Measurements from ENCODE around the gene PRM1.

The PRM1 gene

GRCh38 chr16:11289202-11289601 is 8.1 kb upstream of the PRM1 start:
- H3K79me1 ChIP-seq (ENCODE audit: low read depth, low read length), result no peaks in the 10 kb centered on the region
- peaks cover 0 to 4% of the 10 kb centered on the region in 2 donors for H3K9me3 ChIP-seq (replicated peaks in 1 of 2; ENCODE audit: control insufficient read depth in 2 of 2, insufficient read depth in 1 of 2, low read depth in 1 of 2, low read length in 2 of 2)
- H3K23ac ChIP-seq (ENCODE audit: low read depth, low read length, poor library complexity), result no peak overlapping the region
- no peak overlapping the region for H3K9ac ChIP-seq (ENCODE audit: low read depth, low read length, poor library complexity)
- no peak overlapping the region for H2BK15ac ChIP-seq (ENCODE audit: low read length)
- H3K4me3 ChIP-seq (ENCODE audit: low read length in 2 of 2), result no peak overlapping the region
- H2BK12ac ChIP-seq (ENCODE audit: low read length), result no peak overlapping the region
- H3K27ac ChIP-seq (replicated peaks; ENCODE audit: low read length), result no peak overlapping the region
- no CpG with 5 or more reads among the region's 2 CpGs for WGBS, 2 donors (ENCODE audit: extremely low coverage in 2 of 2, insufficient read length in 2 of 2, insufficient replicate concordance in 1 of 2)
- H3K4me1 ChIP-seq (ENCODE audit: control insufficient read depth in 2 of 2, insufficient read depth in 1 of 2, low read depth in 1 of 2, low read length in 2 of 2), result peaks cover 8 to 16% of the 10 kb centered on the region in 2 donors
- H3K27me3 ChIP-seq (ENCODE audit: control insufficient read depth in 3 of 3, insufficient read depth in 3 of 3, low read depth in 1 of 3, low read length in 3 of 3), result peaks cover 0 to 3% (median 0%) of the 10 kb centered on the region in 3 experiments
- no peaks in the 10 kb centered on the region for H3K36me3 ChIP-seq (replicated peaks in 1 of 2; ENCODE audit: control insufficient read depth in 2 of 2, insufficient read depth in 2 of 2, low read length in 2 of 2)
- no peak overlapping the region for H2BK5ac ChIP-seq (ENCODE audit: low read length)
- H3K14ac ChIP-seq (ENCODE audit: low read length), result no peak overlapping the region
- H4K91ac ChIP-seq (ENCODE audit: low read depth, low read length, poor library complexity), result no peak overlapping the region
- H2BK120ac ChIP-seq (ENCODE audit: low read depth, low read length), result no peak overlapping the region
- no peak for DNase-seq (ENCODE audit: low spot score)
- H3K18ac ChIP-seq (ENCODE audit: low read length), result no peak overlapping the region
- H4K8ac ChIP-seq (ENCODE audit: low read depth, low read length), result no peak overlapping the region
- no peak overlapping the region for H3K4me2 ChIP-seq (ENCODE audit: insufficient read depth, low read length, poor library complexity, severe bottlenecking)
- no peak overlapping the region for H2AFZ ChIP-seq (ENCODE audit: low read length)
- H3K4ac ChIP-seq (ENCODE audit: low read length), result no peak overlapping the region
- H2AK5ac ChIP-seq (ENCODE audit: low read depth, low read length), result no peak overlapping the region

DNA sequence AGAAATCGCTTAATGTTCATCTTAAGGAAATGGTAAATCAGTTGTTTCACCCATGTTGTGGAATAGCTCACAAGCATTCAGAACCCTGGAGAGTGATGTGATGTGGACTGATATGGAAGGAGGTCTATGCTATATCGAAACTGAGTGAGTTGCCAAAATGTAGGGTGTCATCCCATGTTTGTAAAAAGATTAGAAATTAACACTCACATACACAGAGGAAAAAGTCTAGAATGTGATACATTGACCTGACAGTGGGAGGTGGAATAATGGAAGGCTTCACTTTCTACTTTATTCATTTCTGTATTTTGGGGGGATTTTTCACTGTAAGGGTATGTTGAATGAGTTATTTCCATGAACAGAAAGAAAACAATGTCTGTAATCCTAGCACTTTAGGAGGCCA is 4.7 kb upstream of the PRM1 start:
- peaks cover 0 to 4% of the 10 kb centered on the region in 2 donors for H3K9me3 ChIP-seq (replicated peaks in 1 of 2; ENCODE audit: control insufficient read depth in 2 of 2, insufficient read depth in 1 of 2, low read depth in 1 of 2, low read length in 2 of 2)
- H2BK15ac ChIP-seq (ENCODE audit: low read length), result no peak overlapping the region
- H4K91ac ChIP-seq (ENCODE audit: low read depth, low read length, poor library complexity), result no peak overlapping the region
- no CpG with 5 or more reads among the region's 2 CpGs for WGBS, 2 donors (ENCODE audit: extremely low coverage in 2 of 2, insufficient read length in 2 of 2, insufficient replicate concordance in 1 of 2)
- no peak overlapping the region for H2AK5ac ChIP-seq (ENCODE audit: low read depth, low read length)
- H3K4me3 ChIP-seq (ENCODE audit: low read length in 2 of 2), result no peak overlapping the region
- H2BK5ac ChIP-seq (ENCODE audit: low read length), result no peak overlapping the region
- H2BK12ac ChIP-seq (ENCODE audit: low read length), result no peak overlapping the region
- H3K14ac ChIP-seq (ENCODE audit: low read length), result no peak overlapping the region
- no peak overlapping the region for H3K4me2 ChIP-seq (ENCODE audit: insufficient read depth, low read length, poor library complexity, severe bottlenecking)
- H3K36me3 ChIP-seq (replicated peaks in 1 of 2; ENCODE audit: control insufficient read depth in 2 of 2, insufficient read depth in 2 of 2, low read length in 2 of 2), result no peaks in the 10 kb centered on the region
- H3K27ac ChIP-seq (replicated peaks; ENCODE audit: low read length), result no peak overlapping the region
- H3K4me1 ChIP-seq (ENCODE audit: control insufficient read depth in 2 of 2, insufficient read depth in 1 of 2, low read depth in 1 of 2, low read length in 2 of 2), result peaks cover 3 to 10% of the 10 kb centered on the region in 2 donors
- H3K4ac ChIP-seq (ENCODE audit: low read length), result no peak overlapping the region
- no peak overlapping the region for H3K23ac ChIP-seq (ENCODE audit: low read depth, low read length, poor library complexity)
- H3K27me3 ChIP-seq (ENCODE audit: control insufficient read depth in 3 of 3, insufficient read depth in 3 of 3, low read depth in 1 of 3, low read length in 3 of 3), result peaks cover 0 to 3% (median 0%) of the 10 kb centered on the region in 3 experiments
- H2BK120ac ChIP-seq (ENCODE audit: low read depth, low read length), result no peak overlapping the region
- no peak overlapping the region for H4K8ac ChIP-seq (ENCODE audit: low read depth, low read length)
- H2AFZ ChIP-seq (ENCODE audit: low read length), result no peak overlapping the region
- no peaks in the 10 kb centered on the region for H3K79me1 ChIP-seq (ENCODE audit: low read depth, low read length)
- H3K18ac ChIP-seq (ENCODE audit: low read length), result no peak overlapping the region
- no peak for DNase-seq (ENCODE audit: low spot score)
- no peak overlapping the region for H3K9ac ChIP-seq (ENCODE audit: low read depth, low read length, poor library complexity)

- peak overlapping the region; percentile 32 for H2BK5ac ChIP-seq (ENCODE audit: low read length)
- H3K4me1 ChIP-seq (ENCODE audit: control insufficient read depth in 2 of 2, insufficient read depth in 1 of 2, low read depth in 1 of 2, low read length in 2 of 2), result peaks cover 3 to 7% of the 10 kb centered on the region in 2 donors
- no CpG with 5 or more reads among the region's 4 CpGs for whole genome bisulfite sequencing, 2 donors (ENCODE audit: extremely low coverage in 2 of 2, insufficient read length in 2 of 2, insufficient replicate concordance in 1 of 2)
- no peak for DNase-seq (ENCODE audit: low spot score)
- H3K18ac ChIP-seq (ENCODE audit: low read length), result no peak overlapping the region
- no peak overlapping the region for H2BK15ac ChIP-seq (ENCODE audit: low read length)
- no peaks in the 10 kb centered on the region for H3K79me1 ChIP-seq (ENCODE audit: low read depth, low read length)
- no peak overlapping the region for H2BK120ac ChIP-seq (ENCODE audit: low read depth, low read length)
- H3K27me3 ChIP-seq (ENCODE audit: control insufficient read depth in 3 of 3, insufficient read depth in 3 of 3, low read depth in 1 of 3, low read length in 3 of 3), result no peaks in the 10 kb centered on the region
- no peak overlapping the region for H4K8ac ChIP-seq (ENCODE audit: low read depth, low read length)
- no peak overlapping the region for H3K4ac ChIP-seq (ENCODE audit: low read length)
- no peak overlapping the region for H3K4me3 ChIP-seq (ENCODE audit: low read length in 2 of 2)
- no peak overlapping the region for H2BK12ac ChIP-seq (ENCODE audit: low read length)
- no peak overlapping the region for H4K91ac ChIP-seq (ENCODE audit: low read depth, low read length, poor library complexity)
- no peak overlapping the region for H3K23ac ChIP-seq (ENCODE audit: low read depth, low read length, poor library complexity)
- H3K27ac ChIP-seq (replicated peaks; ENCODE audit: low read length), result no peak overlapping the region
- H3K14ac ChIP-seq (ENCODE audit: low read length), result no peak overlapping the region
- H3K9ac ChIP-seq (ENCODE audit: low read depth, low read length, poor library complexity), result no peak overlapping the region
- H2AK5ac ChIP-seq (ENCODE audit: low read depth, low read length), result no peak overlapping the region
- H3K9me3 ChIP-seq (replicated peaks in 1 of 2; ENCODE audit: control insufficient read depth in 2 of 2, insufficient read depth in 1 of 2, low read depth in 1 of 2, low read length in 2 of 2), result no peaks in the 10 kb centered on the region
- no peaks in the 10 kb centered on the region for H3K36me3 ChIP-seq (replicated peaks in 1 of 2; ENCODE audit: control insufficient read depth in 2 of 2, insufficient read depth in 2 of 2, low read length in 2 of 2)
- peak overlapping the region; percentile 49 for H2AFZ ChIP-seq (ENCODE audit: low read length)
- no peak overlapping the region for H3K4me2 ChIP-seq (ENCODE audit: insufficient read depth, low read length, poor library complexity, severe bottlenecking)
Observed at GRCh38 chr16:11283820-11284248, 2.7 kb upstream of the PRM1 start.

DNA sequence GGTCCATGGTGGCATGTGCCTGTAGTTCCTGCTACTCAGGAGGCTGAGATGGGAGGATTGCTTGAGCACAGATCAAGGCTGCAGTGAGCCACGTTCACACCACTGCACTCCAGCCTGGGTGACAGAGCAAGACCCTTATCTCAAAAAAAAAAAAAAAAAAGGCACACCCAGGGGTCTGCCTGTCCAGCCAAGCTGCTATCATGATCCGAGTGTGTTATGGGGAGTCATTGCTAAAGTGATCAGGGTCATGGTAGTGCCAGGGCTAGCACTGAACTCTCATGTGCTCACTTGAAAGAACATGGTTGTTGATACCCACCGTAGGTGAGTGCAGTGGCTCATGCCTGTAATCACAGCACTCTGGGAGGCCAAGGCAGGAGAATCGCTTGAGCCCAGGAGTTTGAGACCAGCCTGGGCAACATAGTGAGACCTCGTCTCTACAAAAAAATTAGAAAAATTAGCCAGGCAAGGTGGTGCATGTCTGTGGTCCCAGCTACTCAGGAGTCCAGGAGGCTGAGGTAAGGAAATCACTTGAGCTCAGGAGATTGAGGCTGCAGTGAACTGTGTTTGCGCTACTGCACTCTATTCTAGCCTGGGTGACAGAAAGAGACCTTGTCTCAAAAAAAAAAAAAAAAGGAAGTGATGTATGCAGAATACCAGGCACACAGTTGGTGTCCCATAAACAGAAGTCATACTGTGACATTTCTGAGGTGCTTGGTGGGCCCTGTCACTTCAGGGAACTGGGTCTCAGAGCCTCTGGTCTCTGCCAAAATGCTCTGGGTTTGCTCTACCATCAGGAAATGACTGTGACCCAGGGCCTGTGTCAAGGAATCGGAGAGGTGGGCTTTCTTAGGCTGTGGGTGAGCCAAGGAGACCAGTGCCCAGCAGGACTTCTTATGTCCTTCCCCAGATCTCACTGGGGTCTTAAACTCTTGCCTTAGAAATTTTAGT is 2.2 kb downstream of the PRM1 start:
- no peak overlapping the region for H3K9ac ChIP-seq (ENCODE audit: low read depth, low read length, poor library complexity)
- no peak overlapping the region for H3K4ac ChIP-seq (ENCODE audit: low read length)
- H2BK12ac ChIP-seq (ENCODE audit: low read length), result no peak overlapping the region
- H3K18ac ChIP-seq (ENCODE audit: low read length), result peak overlapping the region; percentile 18
- peak overlapping the region; percentile 40 for H3K23ac ChIP-seq (ENCODE audit: low read depth, low read length, poor library complexity)
- H3K4me1 ChIP-seq (ENCODE audit: control insufficient read depth in 2 of 2, insufficient read depth in 1 of 2, low read depth in 1 of 2, low read length in 2 of 2), result peaks cover 5% of the 10 kb centered on the region in 2 donors
- no peak overlapping the region for H4K91ac ChIP-seq (ENCODE audit: low read depth, low read length, poor library complexity)
- H3K4me3 ChIP-seq (ENCODE audit: low read length in 2 of 2), result no peak overlapping the region
- H3K36me3 ChIP-seq (replicated peaks in 1 of 2; ENCODE audit: control insufficient read depth in 2 of 2, insufficient read depth in 2 of 2, low read length in 2 of 2), result no peaks in the 10 kb centered on the region
- H2AK5ac ChIP-seq (ENCODE audit: low read depth, low read length), result no peak overlapping the region
- H2BK15ac ChIP-seq (ENCODE audit: low read length), result no peak overlapping the region
- H3K4me2 ChIP-seq (ENCODE audit: insufficient read depth, low read length, poor library complexity, severe bottlenecking), result no peak overlapping the region
- H3K14ac ChIP-seq (ENCODE audit: low read length), result no peak overlapping the region
- H3K9me3 ChIP-seq (replicated peaks in 1 of 2; ENCODE audit: control insufficient read depth in 2 of 2, insufficient read depth in 1 of 2, low read depth in 1 of 2, low read length in 2 of 2), result no peaks in the 10 kb centered on the region
- no peaks in the 10 kb centered on the region for H3K27me3 ChIP-seq (ENCODE audit: control insufficient read depth in 3 of 3, insufficient read depth in 3 of 3, low read depth in 1 of 3, low read length in 3 of 3)
- H4K8ac ChIP-seq (ENCODE audit: low read depth, low read length), result no peak overlapping the region
- H2BK120ac ChIP-seq (ENCODE audit: low read depth, low read length), result no peak overlapping the region
- no peak for DNase-seq (ENCODE audit: low spot score)
- no peak overlapping the region for H2BK5ac ChIP-seq (ENCODE audit: low read length)
- H3K27ac ChIP-seq (replicated peaks; ENCODE audit: low read length), result no peak overlapping the region
- no CpG with 5 or more reads among the region's 7 CpGs for whole genome bisulfite sequencing, 2 donors (ENCODE audit: extremely low coverage in 2 of 2, insufficient read length in 2 of 2, insufficient replicate concordance in 1 of 2)
- H2AFZ ChIP-seq (ENCODE audit: low read length), result no peak overlapping the region
- H3K79me1 ChIP-seq (ENCODE audit: low read depth, low read length), result no peaks in the 10 kb centered on the region

Measured in neuronal stem cell (in vitro differentiated cells).